Measurements from ENCODE around the gene GRIK4.

GRIK4 gene

GRCh38 chr11:120518356-120518755 is 6.8 kb downstream of the GRIK4 start:
- Histone ChIP-seq H3K4me3 (ENCODE audit: low read length) (no peak overlapping the region), H3K4me1 (ENCODE audit: insufficient read depth, low read length) (peaks cover 12% of the 10 kb centered on the region), H3K27ac (ENCODE audit: low read depth, low read length) (no peak overlapping the region), H3K9ac (ENCODE audit: low read depth, low read length) (no peak overlapping the region), H3K36me3 (ENCODE audit: insufficient read depth, low read length) (no peaks in the 10 kb centered on the region), H3K27me3 (ENCODE audit: insufficient read depth, low read length) (peaks cover 26% of the 10 kb centered on the region), H3K9me3 (ENCODE audit: insufficient read depth, low read depth, low read length) (no peaks in the 10 kb centered on the region)
- 93% methylated on average over 7 of the region's 7 CpGs for WGBS

- WGBS, result 89% methylated on average over 3 of the region's 3 CpGs
- H3K9ac ChIP-seq (ENCODE audit: low read depth, low read length), result no peak overlapping the region
- no peaks in the 10 kb centered on the region for H3K36me3 ChIP-seq (ENCODE audit: insufficient read depth, low read length)
- peaks cover 13% of the 10 kb centered on the region for H3K4me1 ChIP-seq (ENCODE audit: insufficient read depth, low read length)
- peaks cover 22% of the 10 kb centered on the region for H3K27me3 ChIP-seq (ENCODE audit: insufficient read depth, low read length)
- H3K9me3 ChIP-seq (ENCODE audit: insufficient read depth, low read depth, low read length), result no peaks in the 10 kb centered on the region
- no peak overlapping the region for H3K27ac ChIP-seq (ENCODE audit: low read depth, low read length)
- H3K4me3 ChIP-seq (ENCODE audit: low read length), result no peak overlapping the region
Observed at GRCh38 chr11:120519474-120519873, 7.9 kb downstream of the GRIK4 start.

- 96% methylated on average over 16 of the region's 16 CpGs for WGBS
- H3K36me3 ChIP-seq (ENCODE audit: insufficient read depth, low read length), result no peaks in the 10 kb centered on the region
- H3K4me1 ChIP-seq (ENCODE audit: insufficient read depth, low read length), result peaks cover 13% of the 10 kb centered on the region
- H3K4me3 ChIP-seq (ENCODE audit: low read length), result no peak overlapping the region
- H3K9ac ChIP-seq (ENCODE audit: low read depth, low read length), result no peak overlapping the region
- no peaks in the 10 kb centered on the region for H3K9me3 ChIP-seq (ENCODE audit: insufficient read depth, low read depth, low read length)
- H3K27ac ChIP-seq (ENCODE audit: low read depth, low read length), result no peak overlapping the region
- peaks cover 22% of the 10 kb centered on the region for H3K27me3 ChIP-seq (ENCODE audit: insufficient read depth, low read length)
Observed at GRCh38 chr11:120520091-120520822, 8.7 kb downstream of the GRIK4 start.

- Histone ChIP-seq H3K9ac (ENCODE audit: low read depth, low read length) (no peak overlapping the region), H3K9me3 (ENCODE audit: insufficient read depth, low read depth, low read length) (no peaks in the 10 kb centered on the region), H3K4me1 (ENCODE audit: insufficient read depth, low read length) (peaks cover 13% of the 10 kb centered on the region), H3K27me3 (ENCODE audit: insufficient read depth, low read length) (peaks cover 12% of the 10 kb centered on the region), H3K4me3 (ENCODE audit: low read length) (no peak overlapping the region), H3K27ac (ENCODE audit: low read depth, low read length) (no peak overlapping the region), H3K36me3 (ENCODE audit: insufficient read depth, low read length) (no peaks in the 10 kb centered on the region)
- WGBS, result 94% methylated on average over 7 of the region's 7 CpGs
Observed at GRCh38 chr11:120521176-120521575, 9.6 kb downstream of the GRIK4 start.

DNA sequence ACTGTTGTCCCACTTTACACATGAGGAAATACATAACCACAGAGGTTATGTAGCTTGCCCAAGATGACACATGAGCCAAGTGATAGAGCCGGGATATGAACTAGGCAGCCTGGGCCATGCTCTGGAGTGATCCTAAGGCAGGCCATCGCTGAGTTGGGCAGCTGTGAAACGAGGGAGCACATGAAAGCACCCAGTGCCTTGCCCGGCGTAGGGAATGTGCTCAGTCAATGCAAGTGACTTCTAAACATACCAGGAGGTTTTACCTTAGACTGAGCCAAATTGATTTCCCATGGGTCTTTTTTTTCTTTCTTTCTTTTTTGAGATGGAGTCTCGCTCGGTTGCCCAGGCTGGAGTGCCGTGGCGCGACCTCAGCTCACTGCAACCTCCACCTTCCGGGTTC is 10.5 kb downstream of the GRIK4 start:
- H3K27me3 ChIP-seq (ENCODE audit: insufficient read depth, low read length), result peaks cover 5% of the 10 kb centered on the region
- WGBS, result 95% methylated on average over 11 of the region's 11 CpGs
- H3K9me3 ChIP-seq (ENCODE audit: insufficient read depth, low read depth, low read length), result no peaks in the 10 kb centered on the region
- no peaks in the 10 kb centered on the region for H3K36me3 ChIP-seq (ENCODE audit: insufficient read depth, low read length)
- H3K4me1 ChIP-seq (ENCODE audit: insufficient read depth, low read length), result peaks cover 16% of the 10 kb centered on the region
- H3K9ac ChIP-seq (ENCODE audit: low read depth, low read length), result no peak overlapping the region
- no peak overlapping the region for H3K27ac ChIP-seq (ENCODE audit: low read depth, low read length)
- H3K4me3 ChIP-seq (ENCODE audit: low read length), result no peak overlapping the region

DNA sequence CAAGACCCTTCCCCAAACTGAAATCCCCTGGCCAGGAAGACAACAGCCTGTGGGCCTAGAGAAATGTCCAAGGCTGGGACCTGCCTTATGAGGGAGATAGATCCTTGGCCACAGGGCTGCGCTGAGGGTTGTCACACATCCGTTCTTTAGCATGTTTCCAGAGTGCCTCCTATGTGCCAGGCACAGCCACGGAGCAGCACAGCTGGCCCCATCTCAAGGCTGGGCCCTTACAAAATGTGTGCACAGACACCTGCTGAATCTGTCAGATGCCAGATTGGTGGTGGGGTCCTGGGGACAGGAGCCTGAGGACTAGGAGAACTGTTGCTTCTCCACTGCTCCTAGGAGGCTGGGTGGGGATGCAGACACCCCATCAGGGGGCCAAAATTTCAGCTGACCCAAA is 11.2 kb downstream of the GRIK4 start:
- Histone ChIP-seq H3K36me3 (ENCODE audit: insufficient read depth, low read length) (no peaks in the 10 kb centered on the region), H3K27me3 (ENCODE audit: insufficient read depth, low read length) (0 out of 2 replicates have a peak, but pooled peaks cover 3% of the 10 kb centered on the region), H3K9me3 (ENCODE audit: insufficient read depth, low read depth, low read length) (no peaks in the 10 kb centered on the region), H3K27ac (ENCODE audit: low read depth, low read length) (no peak overlapping the region), H3K4me3 (ENCODE audit: low read length) (no peak overlapping the region), H3K4me1 (ENCODE audit: insufficient read depth, low read length) (peaks cover 14% of the 10 kb centered on the region), H3K9ac (ENCODE audit: low read depth, low read length) (no peak overlapping the region)
- WGBS, result 85% methylated on average over 3 of the region's 3 CpGs

- WGBS, result 40% methylated on average over 12 of the region's 12 CpGs
- peaks cover 13% of the 10 kb centered on the region for H3K4me1 ChIP-seq (ENCODE audit: insufficient read depth, low read length)
- no peaks in the 10 kb centered on the region for H3K9me3 ChIP-seq (ENCODE audit: insufficient read depth, low read depth, low read length)
- H3K27me3 ChIP-seq (ENCODE audit: insufficient read depth, low read length), result 0 out of 2 replicates have a peak, but pooled peaks cover 3% of the 10 kb centered on the region
- no peak overlapping the region for H3K4me3 ChIP-seq (ENCODE audit: low read length)
- no peak overlapping the region for H3K27ac ChIP-seq (ENCODE audit: low read depth, low read length)
- no peaks in the 10 kb centered on the region for H3K36me3 ChIP-seq (ENCODE audit: insufficient read depth, low read length)
- H3K9ac ChIP-seq (ENCODE audit: low read depth, low read length), result no peak overlapping the region
Observed at GRCh38 chr11:120523196-120523595, 11.6 kb downstream of the GRIK4 start.

DNA sequence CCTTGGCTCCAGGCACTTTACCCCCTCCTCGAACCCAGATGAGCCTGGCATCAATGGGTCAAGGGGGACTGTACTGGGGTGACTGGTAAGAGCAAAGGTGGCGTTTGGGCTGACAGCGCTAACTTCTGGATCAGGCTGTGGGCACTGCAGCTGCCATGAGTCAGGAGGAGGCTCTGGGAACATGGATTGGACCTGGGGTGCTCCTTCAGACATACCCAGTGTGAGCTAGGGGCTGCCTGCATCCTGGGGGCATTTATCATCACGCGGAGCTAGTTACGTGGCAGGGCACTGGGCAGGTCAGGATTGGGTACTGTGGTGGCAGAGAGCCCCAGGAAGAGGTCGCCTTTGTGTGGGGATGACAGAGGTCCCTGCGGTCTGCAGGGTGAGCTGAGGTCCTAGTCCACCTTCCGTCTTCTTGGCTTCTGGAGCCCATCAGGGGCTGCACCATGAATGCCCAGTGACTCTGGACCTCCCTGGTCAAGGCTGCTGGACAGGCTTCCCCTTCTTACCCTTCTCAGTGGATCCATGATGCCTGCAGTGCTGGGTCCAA is 13.1 kb downstream of the GRIK4 start:
- 83% methylated on average over 9 of the region's 9 CpGs for WGBS
- H3K4me1 ChIP-seq (ENCODE audit: insufficient read depth, low read length), result peaks cover 13% of the 10 kb centered on the region
- H3K4me3 ChIP-seq (ENCODE audit: low read length), result no peak overlapping the region
- no peaks in the 10 kb centered on the region for H3K36me3 ChIP-seq (ENCODE audit: insufficient read depth, low read length)
- 0 out of 2 replicates have a peak, but pooled peaks cover 3% of the 10 kb centered on the region for H3K27me3 ChIP-seq (ENCODE audit: insufficient read depth, low read length)
- H3K9ac ChIP-seq (ENCODE audit: low read depth, low read length), result no peak overlapping the region
- H3K27ac ChIP-seq (ENCODE audit: low read depth, low read length), result no peak overlapping the region
- no peaks in the 10 kb centered on the region for H3K9me3 ChIP-seq (ENCODE audit: insufficient read depth, low read depth, low read length)

GRCh38 chr11:120525261-120526171 is 14.0 kb downstream of the GRIK4 start:
- Histone ChIP-seq H3K36me3 (ENCODE audit: insufficient read depth, low read length) (no peaks in the 10 kb centered on the region), H3K27me3 (ENCODE audit: insufficient read depth, low read length) (0 out of 2 replicates have a peak, but pooled peaks cover 3% of the 10 kb centered on the region), H3K9me3 (ENCODE audit: insufficient read depth, low read depth, low read length) (no peaks in the 10 kb centered on the region), H3K4me1 (ENCODE audit: insufficient read depth, low read length) (peaks cover 13% of the 10 kb centered on the region), H3K4me3 (ENCODE audit: low read length) (no peak overlapping the region), H3K9ac (ENCODE audit: low read depth, low read length) (no peak overlapping the region), H3K27ac (ENCODE audit: low read depth, low read length) (no peak overlapping the region)
- WGBS, result 81% methylated on average over 15 of the region's 16 CpGs

- Histone ChIP-seq H3K27ac (ENCODE audit: low read depth, low read length) (no peak overlapping the region), H3K4me1 (ENCODE audit: insufficient read depth, low read length) (peaks cover 13% of the 10 kb centered on the region), H3K9me3 (ENCODE audit: insufficient read depth, low read depth, low read length) (no peaks in the 10 kb centered on the region), H3K4me3 (ENCODE audit: low read length) (no peak overlapping the region), H3K36me3 (ENCODE audit: insufficient read depth, low read length) (no peaks in the 10 kb centered on the region), H3K9ac (ENCODE audit: low read depth, low read length) (no peak overlapping the region), H3K27me3 (ENCODE audit: insufficient read depth, low read length) (0 out of 2 replicates have a peak, but pooled peaks cover 3% of the 10 kb centered on the region)
- WGBS, result 98% methylated on average over 8 of the region's 10 CpGs
Observed at GRCh38 chr11:120526241-120526640, 14.7 kb downstream of the GRIK4 start.

Data from HUES64 (cell line).